DMS 273 (cell line): ENCODE measurements around the gene GPAT3.
"Not testable (repeated sequence)": the region's sequence is repeated elsewhere in the genome, so short reads cannot be mapped to it uniquely, and the experiment has no call there.

ENCODE experiments used
- DNase-seq: peaks from one replicate; lab custom pipeline; 2025; ENCODE audit not compliant: unreplicated experiment; lab: John Stamatoyannopoulos, UW

Gene GPAT3

GRCh38 chr4:83591730-83592129 lies 55.8 kb downstream of the GPAT3 start:
- DNase-seq = no peak

GRCh38 chr4:83599183-83599582 lies 63.3 kb downstream of the GPAT3 start:
- peak; percentile 56 for DNase-seq

DNA sequence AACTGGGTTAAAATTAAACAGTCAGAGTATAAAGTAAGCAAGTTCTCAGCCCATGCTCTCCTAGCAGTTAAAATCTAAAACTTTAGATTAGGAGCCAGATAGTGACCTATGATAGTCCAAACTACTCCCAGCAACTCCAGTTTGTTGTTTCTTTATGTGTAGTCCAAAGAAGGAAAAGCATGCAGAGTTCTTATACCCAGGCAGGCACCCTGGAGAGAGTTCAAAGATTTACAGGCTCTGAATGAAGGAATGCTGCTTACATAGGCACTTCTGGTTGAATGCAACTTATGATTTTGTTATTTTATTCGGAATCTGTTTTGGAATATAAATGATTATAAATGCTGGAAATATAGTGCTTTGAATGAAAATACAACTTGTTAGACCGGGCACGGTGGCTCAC lies 67.2 kb downstream of the GPAT3 start:
- DNase-seq = no peak

DNA sequence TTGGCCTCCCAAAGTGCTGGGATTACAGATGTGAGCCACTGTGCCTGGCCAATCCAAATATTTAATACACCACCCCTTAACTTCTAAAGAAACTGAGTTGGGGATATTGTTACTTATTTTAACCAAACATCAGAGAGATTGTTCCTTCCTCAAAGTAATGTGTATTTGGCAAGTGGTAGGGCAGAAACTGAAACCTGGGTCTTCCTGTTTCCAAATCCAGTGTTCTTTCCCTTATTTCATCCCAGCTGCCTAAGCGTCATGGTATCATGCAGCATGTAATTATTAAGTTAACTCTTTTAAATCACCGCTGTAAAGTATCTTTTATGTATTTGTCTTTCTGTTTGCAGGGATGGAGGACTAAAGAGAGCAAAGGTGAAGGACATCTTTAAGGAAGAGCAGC lies 68.4 kb downstream of the GPAT3 start:
- no peak for DNase-seq

- DNase-seq = no peak
Measured at GRCh38 chr4:83605210-83605609, 69.3 kb downstream of the GPAT3 start.

DNA sequence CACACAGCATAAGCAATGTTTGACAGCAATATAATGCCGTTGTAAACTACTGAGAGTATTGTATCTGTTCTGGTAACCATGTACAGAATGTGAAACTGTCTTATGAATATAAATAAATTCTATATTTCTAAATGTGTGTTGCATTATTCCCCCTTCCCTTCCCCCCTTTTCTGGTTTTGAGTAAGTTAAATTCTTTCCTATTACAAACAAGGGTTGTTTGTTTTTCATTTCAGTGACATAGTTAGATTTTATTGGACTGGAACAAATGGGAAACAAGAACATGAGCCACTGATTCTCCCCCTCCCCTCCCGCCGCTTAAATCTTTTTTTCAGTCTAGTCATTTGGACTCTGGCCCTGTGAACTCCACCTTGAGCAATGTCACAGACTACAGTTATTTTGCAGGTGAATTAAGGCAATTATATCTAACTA lies 69.8 kb downstream of the GPAT3 start:
- no peak for DNase-seq

GRCh38 chr4:83606460-83606859 lies 70.6 kb downstream of the GPAT3 start:
- DNase-seq = no peak

DNA sequence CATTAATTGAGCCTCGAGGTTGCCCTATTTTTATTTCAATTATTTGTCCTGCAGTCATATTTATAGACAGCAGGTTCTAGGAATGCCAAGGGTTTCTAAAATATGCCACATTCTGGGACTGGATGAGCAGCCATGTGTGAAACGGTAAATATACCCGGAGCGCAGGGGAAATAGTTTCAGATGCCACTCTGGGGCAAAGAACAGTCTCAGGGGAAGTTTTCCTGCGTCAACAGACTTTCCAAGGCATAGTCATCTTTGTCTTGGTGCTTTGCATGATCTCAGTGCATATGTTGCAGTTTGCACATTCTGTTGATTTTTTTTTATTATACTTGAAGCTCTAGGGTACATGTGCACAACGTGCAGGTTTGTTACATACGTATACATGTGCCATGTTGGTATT lies 71.0 kb downstream of the GPAT3 start:
- no peak for DNase-seq

DNA sequence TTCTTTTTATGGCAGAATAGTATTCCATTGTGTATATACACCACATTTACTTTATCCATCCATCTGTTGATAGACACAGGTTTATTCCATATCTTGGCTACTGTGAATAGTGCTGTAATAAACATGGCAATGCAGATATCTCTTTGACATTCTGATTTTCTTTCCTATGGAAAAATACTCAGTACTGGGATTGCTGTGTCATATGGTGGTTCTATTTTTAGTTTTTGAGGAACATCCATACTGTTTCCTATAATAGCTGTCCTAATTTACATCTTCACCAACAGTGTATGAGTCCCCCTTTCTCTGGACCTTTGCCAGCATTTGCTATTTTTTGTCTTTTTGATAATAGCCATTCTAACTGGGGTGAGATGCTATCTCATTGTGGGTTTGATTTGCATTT lies 73.5 kb downstream of the GPAT3 start:
- no peak for DNase-seq

- DNase-seq = no peak
Measured at GRCh38 chr4:83610729-83611128, 74.8 kb downstream of the GPAT3 start.

- DNase-seq = no peak
Measured at GRCh38 chr4:83613023-83613422, 77.1 kb downstream of the GPAT3 start.

- DNase-seq = no peak
Measured at GRCh38 chr4:83613994-83614393, 78.1 kb downstream of the GPAT3 start.

DNA sequence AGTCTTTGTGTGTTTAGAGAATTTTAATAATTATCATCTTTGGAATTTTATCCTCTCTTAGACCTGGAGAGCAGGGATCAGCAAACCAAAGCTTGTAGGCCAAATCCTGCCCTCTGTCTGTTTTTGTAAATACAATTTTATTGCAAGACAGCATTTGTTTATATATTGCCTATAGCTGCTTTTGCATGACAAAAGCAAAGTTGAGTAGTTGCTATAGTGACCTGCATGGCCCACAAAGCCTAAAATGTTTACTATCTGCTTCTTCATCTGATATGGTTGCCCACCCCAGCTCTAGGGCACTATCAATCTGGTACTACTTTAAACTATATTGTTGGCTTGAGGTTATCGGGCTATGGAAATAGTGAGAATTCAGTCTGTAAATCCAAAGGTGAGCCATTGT lies 80.3 kb downstream of the GPAT3 start:
- DNase-seq = no peak

- no peak for DNase-seq
Measured at GRCh38 chr4:83617371-83618035, 81.6 kb downstream of the GPAT3 start.

- DNase-seq = no peak
Measured at GRCh38 chr4:83618431-83618830, 82.5 kb downstream of the GPAT3 start.

DNA sequence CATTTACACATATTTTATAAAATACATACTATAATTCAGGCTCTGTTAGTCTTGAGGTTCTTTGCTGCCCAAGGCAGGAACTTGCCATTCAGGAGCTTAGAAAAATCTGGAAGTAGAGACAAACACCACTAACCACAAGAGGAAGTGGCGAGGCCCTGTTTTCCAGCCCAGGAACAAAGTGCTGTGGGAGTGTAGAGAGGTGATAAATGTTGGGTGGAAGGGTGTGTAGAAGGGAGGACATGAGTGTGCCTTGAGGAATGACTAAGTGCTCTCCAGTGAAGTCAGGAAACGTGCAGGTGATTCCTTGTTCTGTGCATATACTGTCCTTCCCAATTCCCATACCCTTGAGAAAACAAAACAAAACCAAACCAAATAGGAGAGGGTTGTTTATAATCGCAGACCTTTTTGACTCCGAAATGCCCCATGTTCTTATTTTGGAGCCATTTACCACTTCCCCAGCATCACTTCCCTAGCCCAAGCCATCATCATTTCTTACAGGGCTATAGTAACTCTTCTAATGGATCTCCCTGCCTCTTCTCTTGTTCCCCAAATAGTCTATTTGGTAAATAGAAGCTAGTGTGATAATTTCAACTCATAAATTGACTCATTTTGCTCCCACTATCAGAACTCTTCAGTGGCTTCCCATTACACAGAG lies 83.2 kb downstream of the GPAT3 start:
- no peak for DNase-seq

- not testable (repeated sequence) for DNase-seq
Measured at GRCh38 chr4:83622127-83622526, 86.2 kb downstream of the GPAT3 start.

DNA sequence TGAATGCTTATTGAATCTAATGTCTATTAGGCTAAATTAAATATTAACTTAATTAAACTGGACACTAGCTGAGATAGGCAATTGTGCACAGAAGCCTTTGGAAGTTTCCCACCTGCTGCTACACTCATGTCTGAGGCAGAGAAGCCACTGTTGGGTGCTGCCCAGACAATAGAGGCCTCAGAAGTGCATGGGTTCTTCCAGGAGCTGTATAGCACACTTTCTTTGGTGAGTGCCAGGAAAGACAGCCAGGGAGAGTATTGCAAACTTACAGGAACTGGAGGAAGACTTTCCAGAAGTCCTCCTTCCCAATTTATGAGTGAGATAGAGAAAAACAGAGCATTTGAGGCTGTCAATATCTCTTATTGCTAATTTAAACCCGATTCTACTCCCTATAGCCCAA lies 89.9 kb downstream of the GPAT3 start:
- DNase-seq = no peak

GRCh38 chr4:83626245-83626836 lies 90.4 kb downstream of the GPAT3 start:
- no peak for DNase-seq

- DNase-seq = peak; percentile 5
Measured at GRCh38 chr4:83629945-83630721, 94.2 kb downstream of the GPAT3 start.

DNA sequence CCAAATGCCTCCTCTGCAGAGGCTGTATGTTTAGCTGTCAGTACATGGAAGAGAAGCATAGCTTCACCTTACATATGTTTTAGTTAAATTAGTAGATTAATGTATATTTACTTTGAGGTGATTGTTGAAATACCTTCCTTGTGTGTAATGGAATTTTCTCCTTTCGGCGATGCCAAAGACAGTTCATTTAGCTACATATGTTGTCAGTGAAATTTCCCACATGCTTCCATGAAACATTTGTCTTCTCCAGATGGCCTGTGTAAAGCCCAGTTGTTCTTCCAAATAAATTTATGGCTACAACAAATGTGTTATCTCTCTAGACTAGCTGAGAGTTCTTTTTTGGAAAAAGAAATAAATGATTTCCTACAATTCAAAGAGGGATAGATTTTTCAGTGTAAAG lies 95.2 kb downstream of the GPAT3 start:
- peak; percentile 15 for DNase-seq

GRCh38 chr4:83636930-83637329 lies 101.0 kb downstream of the GPAT3 start:
- no peak for DNase-seq
